IgD-negative memory B cell (primary cell): ENCODE results near the gene TCFL5. TPM values are rescaled to one million over a fixed set of nuclear protein-coding genes. Genes with fewer than 3 reads are reported as not detected.

Source experiments
- H3K27ac Mint-ChIP-seq, 3 donors: one replicate each; pipeline ENCODE4 v1.8.0; 2020 to 2022; ENCODE audit warnings: mild to moderate bottlenecking in 3 of 3, mixed read lengths in 3 of 3, moderate library complexity in 1 of 3
- H3K27me3 Mint-ChIP-seq: one replicate; pipeline ENCODE4 v1.8.0; 2021; ENCODE audit warnings: mixed read lengths
- H3K36me3 Mint-ChIP-seq: one replicate; pipeline ENCODE4 v1.8.0; 2020; ENCODE audit warnings: mild to moderate bottlenecking, mixed read lengths
- H3K4me1 Mint-ChIP-seq, 3 donors: one replicate each; pipeline ENCODE4 v1.8.0; 2020 to 2022; ENCODE audit warnings: mixed read lengths in 3 of 3, mild to moderate bottlenecking in 1 of 3
- H3K4me3 Mint-ChIP-seq, 4 donors: one replicate each; pipeline ENCODE4 v1.8.0; 2020 to 2022; ENCODE audit warnings: mild to moderate bottlenecking in 4 of 4, mixed read lengths in 4 of 4, moderate library complexity in 3 of 4
- H3K9me3 Mint-ChIP-seq, 3 donors: one replicate each; pipeline ENCODE4 v1.8.0; 2020 to 2021; ENCODE audit warnings: mixed read lengths in 3 of 3, mild to moderate bottlenecking in 1 of 3
- polyA plus RNA-seq: library from polyadenylated mRNA; unstranded; fragments of 300-500 nt; fragmentation: Illumina TruSeq; gene quantifications from one replicate; pipeline ENCODE4 v1.2.3, GENCODE V29; 2021

The TCFL5 gene
- polyA plus RNA-seq, 1 donor from 2014 or later, result 1.2 TPM

GRCh38 chr20:62888910-62889309, 27.3 kb upstream of the TCFL5 start:
- Mint-ChIP-seq H3K4me1 (peaks cover 0 to 4% (median 2%) of the 10 kb centered on the region in 3 donors), H3K9me3 (no peaks in the 10 kb centered on the region), H3K36me3 (no peaks in the 10 kb centered on the region), H3K27me3 (no peaks in the 10 kb centered on the region), H3K27ac (no peak overlapping the region), H3K4me3 (no peak overlapping the region)

DNA sequence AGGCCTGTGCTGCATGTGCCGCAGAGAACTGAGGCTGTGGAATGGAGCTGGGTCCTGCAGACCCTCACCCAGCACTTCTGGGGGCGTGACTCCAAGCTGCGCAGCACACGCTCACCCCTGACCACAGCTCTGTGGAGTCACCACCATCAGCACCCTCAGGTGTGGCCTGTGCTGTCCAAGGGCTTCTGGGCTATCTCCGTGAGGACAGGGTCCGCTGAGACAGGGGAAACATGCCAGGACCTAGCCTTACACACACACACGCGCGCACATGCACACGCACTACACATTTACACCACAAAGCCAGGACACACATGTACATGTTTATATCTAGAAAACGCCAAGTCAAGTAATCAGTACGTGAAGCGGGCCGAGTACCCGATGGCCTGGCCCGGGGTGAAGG, 26.8 kb upstream of the TCFL5 start:
- no peak overlapping the region for H3K27ac Mint-ChIP-seq
- H3K9me3 Mint-ChIP-seq, result no peaks in the 10 kb centered on the region
- no peaks in the 10 kb centered on the region for H3K36me3 Mint-ChIP-seq
- peaks cover 0 to 4% (median 2%) of the 10 kb centered on the region in 3 donors for H3K4me1 Mint-ChIP-seq
- no peak overlapping the region for H3K4me3 Mint-ChIP-seq
- H3K27me3 Mint-ChIP-seq, result no peaks in the 10 kb centered on the region

DNA sequence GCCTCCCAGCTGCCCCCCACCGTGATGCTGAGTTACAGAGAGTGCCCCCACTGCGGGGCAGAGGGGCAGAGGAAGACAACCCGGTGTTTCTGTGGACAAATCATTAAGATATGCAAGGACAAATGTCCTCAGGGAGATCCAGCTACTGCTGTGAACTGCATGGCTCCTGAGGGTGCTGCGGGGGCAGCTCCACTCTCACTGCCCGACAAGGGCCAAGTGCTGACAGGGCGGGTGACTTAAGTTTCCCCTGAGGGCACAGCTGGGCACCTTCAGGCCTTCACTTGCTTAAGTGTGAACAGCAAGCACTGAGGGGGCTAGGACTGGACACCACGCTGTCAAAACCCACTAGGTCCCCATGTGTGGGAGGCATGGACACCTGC, 26.2 kb upstream of the TCFL5 start:
- Mint-ChIP-seq H3K4me3 (no peak overlapping the region), H3K9me3 (no peaks in the 10 kb centered on the region), H3K36me3 (no peaks in the 10 kb centered on the region), H3K27ac (no peak overlapping the region), H3K27me3 (no peaks in the 10 kb centered on the region), H3K4me1 (peaks cover 0 to 4% (median 2%) of the 10 kb centered on the region in 3 donors)

- no peaks in the 10 kb centered on the region for H3K36me3 Mint-ChIP-seq
- peaks cover 0 to 4% (median 2%) of the 10 kb centered on the region in 3 donors for H3K4me1 Mint-ChIP-seq
- no peaks in the 10 kb centered on the region for H3K9me3 Mint-ChIP-seq
- H3K4me3 Mint-ChIP-seq, result no peak overlapping the region
- H3K27ac Mint-ChIP-seq, result peak overlapping the region; percentile 46 to 86 (median 61)
- H3K27me3 Mint-ChIP-seq, result no peaks in the 10 kb centered on the region
Measured at GRCh38 chr20:62887152-62887859, 25.7 kb upstream of the TCFL5 start.

- no peaks in the 10 kb centered on the region for H3K9me3 Mint-ChIP-seq
- no peaks in the 10 kb centered on the region for H3K27me3 Mint-ChIP-seq
- peak overlapping the region; percentile 46 to 86 (median 61) for H3K27ac Mint-ChIP-seq
- peak overlapping the region in 1 of 4 donors; percentile 29 for H3K4me3 Mint-ChIP-seq
- peaks cover 0 to 4% (median 2%) of the 10 kb centered on the region in 3 donors for H3K4me1 Mint-ChIP-seq
- no peaks in the 10 kb centered on the region for H3K36me3 Mint-ChIP-seq
Measured at GRCh38 chr20:62886709-62887058, 25.1 kb upstream of the TCFL5 start.

- no peaks in the 10 kb centered on the region for H3K27me3 Mint-ChIP-seq
- H3K4me3 Mint-ChIP-seq, result no peak overlapping the region
- H3K27ac Mint-ChIP-seq, result peak overlapping the region; percentile 46 to 86 (median 61)
- no peaks in the 10 kb centered on the region for H3K9me3 Mint-ChIP-seq
- H3K4me1 Mint-ChIP-seq, result peaks cover 0 to 4% (median 2%) of the 10 kb centered on the region in 3 donors
- no peaks in the 10 kb centered on the region for H3K36me3 Mint-ChIP-seq
Measured at GRCh38 chr20:62885896-62886708, 24.5 kb upstream of the TCFL5 start.

DNA sequence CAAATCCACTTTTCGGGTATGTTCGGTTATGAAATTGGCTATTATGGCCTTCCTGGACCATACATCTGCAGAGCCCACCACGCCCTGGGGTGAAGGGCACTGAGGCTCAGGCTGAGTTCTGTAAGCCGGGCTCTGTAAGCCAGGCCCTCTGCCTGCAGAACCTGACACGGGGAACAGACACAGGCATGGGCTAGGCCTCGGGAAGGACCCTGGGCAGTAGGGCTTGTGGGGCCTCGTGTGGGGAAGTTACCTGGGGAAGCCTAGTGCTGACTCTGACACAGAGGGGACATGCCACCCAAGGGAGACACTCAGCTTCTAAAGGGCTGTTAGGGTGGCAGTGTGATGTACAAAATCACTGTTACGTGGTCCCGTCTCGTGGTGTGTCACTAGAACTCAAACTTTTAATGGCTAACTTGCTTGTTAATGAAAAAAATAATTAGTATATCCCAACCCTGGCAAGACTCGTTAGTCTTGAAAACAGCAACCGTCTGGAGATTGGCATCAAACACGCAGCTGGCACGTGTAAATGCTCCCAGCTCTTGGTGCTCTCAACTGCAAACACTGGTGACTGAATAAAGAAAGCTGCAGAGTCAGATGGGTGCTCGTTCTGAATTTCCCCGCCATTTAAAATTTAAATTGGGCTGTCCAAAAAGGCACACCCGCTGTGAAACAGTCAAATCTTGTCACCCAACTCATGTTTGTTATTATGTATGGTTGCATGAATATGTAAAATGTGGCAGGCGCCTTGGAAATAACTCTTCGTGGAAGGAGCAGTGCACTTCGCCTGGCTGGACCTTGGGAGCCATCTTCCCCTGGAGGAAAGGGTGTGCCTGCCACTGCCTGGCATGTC, 23.6 kb upstream of the TCFL5 start:
- H3K4me3 Mint-ChIP-seq, result no peak overlapping the region
- H3K27ac Mint-ChIP-seq, result peak overlapping the region in 1 of 3 donors; percentile 73
- H3K9me3 Mint-ChIP-seq, result no peaks in the 10 kb centered on the region
- peaks cover 0 to 4% (median 2%) of the 10 kb centered on the region in 3 donors for H3K4me1 Mint-ChIP-seq
- no peaks in the 10 kb centered on the region for H3K36me3 Mint-ChIP-seq
- H3K27me3 Mint-ChIP-seq, result no peaks in the 10 kb centered on the region

DNA sequence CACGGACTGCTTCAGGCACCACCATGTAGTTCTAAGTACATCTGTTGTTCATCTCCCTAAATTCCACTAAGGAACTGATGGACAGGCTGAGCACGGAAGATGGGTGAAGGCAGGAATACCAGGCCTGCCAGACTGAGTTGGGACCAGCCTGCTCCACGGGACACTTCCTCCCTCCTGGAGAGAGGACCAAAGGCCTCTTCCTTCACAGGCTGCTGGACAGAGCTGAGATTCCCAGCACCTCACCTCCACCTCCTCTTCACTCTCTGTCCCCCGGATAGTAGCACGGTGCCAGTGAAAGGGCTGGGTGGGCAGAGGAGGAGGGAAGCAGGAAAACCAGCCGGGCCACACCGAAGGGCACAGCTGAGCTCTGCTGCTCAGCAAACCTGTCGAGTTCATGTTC, 22.9 kb upstream of the TCFL5 start:
- no peaks in the 10 kb centered on the region for H3K27me3 Mint-ChIP-seq
- no peaks in the 10 kb centered on the region for H3K36me3 Mint-ChIP-seq
- H3K4me3 Mint-ChIP-seq, result no peak overlapping the region
- H3K9me3 Mint-ChIP-seq, result no peaks in the 10 kb centered on the region
- H3K27ac Mint-ChIP-seq, result no peak overlapping the region
- H3K4me1 Mint-ChIP-seq, result peaks cover 0 to 4% (median 2%) of the 10 kb centered on the region in 3 donors

DNA sequence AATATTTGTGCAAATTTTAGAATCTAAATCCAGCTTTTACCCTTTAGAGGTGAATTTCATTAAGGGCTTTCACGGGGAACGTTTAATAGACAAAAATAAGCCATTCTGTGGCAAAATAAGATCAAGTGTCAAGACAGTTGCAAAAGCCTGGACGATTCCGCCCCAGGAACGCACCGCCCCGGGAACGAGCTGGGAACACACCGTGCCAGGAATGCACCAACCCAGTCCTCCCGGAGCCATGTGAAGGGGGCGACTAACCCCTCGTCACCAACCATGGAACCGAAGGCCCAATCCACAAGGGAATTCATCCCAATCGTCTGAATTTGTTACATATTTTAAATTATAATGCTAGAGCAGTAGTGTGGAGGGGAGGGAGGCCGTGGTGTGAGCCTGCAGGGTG, 20.8 kb upstream of the TCFL5 start:
- peaks cover 0 to 4% (median 2%) of the 10 kb centered on the region in 3 donors for H3K4me1 Mint-ChIP-seq
- no peak overlapping the region for H3K4me3 Mint-ChIP-seq
- H3K27ac Mint-ChIP-seq, result no peak overlapping the region
- H3K9me3 Mint-ChIP-seq, result no peaks in the 10 kb centered on the region
- peaks cover 1% of the 10 kb centered on the region for H3K36me3 Mint-ChIP-seq
- H3K27me3 Mint-ChIP-seq, result no peaks in the 10 kb centered on the region

DNA sequence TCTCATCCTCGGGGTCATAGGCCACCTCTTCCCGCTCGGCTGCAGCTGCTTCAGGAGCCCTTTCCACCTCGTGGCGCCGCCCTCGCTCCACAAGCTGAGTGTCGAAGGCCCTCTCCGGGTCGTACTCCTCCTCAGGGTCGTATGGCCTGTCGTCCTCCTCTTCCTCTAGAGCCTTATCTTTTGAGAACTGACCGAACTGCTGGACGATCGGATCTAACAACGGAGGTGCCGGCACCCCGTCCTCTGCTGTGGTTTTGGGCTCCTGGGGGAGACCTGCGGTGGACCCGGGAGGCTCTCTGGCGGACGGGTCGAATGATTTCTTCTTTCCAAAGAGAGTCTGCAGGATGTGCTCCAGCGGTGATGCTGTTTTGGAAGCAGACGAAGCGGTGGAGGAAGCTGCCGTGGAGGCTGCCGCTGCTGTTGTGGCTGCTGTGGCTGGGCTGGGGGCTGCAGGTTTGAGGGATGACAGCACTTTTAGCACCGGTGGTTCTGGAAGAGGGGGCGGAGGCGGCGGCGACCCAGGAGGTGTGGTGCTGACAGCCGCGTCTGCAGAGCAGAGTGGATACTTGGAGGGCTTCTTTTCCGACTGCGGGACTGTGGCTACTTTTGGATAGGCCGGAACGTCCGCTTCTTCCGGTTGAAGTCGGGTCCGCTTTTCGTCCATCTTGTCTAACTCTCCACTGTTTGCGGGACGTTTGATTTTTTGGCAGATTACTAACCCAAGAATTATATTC, 20.2 kb upstream of the TCFL5 start:
- H3K27ac Mint-ChIP-seq, result peak overlapping the region in 1 of 3 donors; percentile 7
- no peaks in the 10 kb centered on the region for H3K27me3 Mint-ChIP-seq
- no peak overlapping the region for H3K4me3 Mint-ChIP-seq
- peaks cover 0 to 4% (median 2%) of the 10 kb centered on the region in 3 donors for H3K4me1 Mint-ChIP-seq
- H3K9me3 Mint-ChIP-seq, result no peaks in the 10 kb centered on the region
- peaks cover 1% of the 10 kb centered on the region for H3K36me3 Mint-ChIP-seq

DNA sequence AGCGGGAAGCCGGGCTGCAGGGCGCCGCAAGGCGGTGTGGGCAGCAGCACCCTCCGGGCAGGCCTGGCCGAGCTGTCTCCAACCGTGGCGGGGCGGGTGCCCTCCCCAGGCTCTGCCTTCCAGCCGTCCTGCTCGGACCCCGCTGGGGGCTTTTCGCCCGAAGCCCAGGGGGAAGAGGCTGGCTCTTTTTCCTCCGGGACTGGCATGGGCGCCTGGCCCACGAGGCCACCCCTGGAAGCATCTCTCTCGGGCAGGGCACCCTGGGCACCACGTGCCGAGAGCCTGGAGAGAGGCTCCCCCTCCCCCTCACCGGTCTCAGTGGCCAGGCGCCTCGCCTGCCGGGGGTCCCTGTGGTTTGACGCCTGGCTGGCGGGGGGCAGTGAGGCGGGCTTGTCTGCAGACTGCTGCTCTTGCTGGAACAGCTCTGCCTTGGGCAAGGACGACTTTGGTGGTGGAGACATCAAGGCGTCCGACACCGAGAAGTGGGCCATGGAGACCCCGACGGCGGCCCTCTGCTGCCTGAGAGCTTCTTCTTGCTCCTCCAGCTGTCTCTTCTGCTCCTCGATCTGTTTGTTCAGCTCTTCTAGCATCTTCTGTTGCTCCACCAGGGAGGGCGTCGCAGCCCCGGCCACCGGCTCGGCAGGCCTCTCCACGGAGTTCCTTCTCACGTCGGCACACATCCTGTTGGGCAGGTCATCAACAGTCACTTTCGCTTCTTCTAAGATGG, 19.5 kb upstream of the TCFL5 start:
- H3K27me3 Mint-ChIP-seq, result no peaks in the 10 kb centered on the region
- H3K4me3 Mint-ChIP-seq, result no peak overlapping the region
- H3K4me1 Mint-ChIP-seq, result peaks cover 0 to 2% (median under 1%) of the 10 kb centered on the region in 3 donors
- H3K9me3 Mint-ChIP-seq, result no peaks in the 10 kb centered on the region
- peak overlapping the region in 1 of 3 donors; percentile 7 for H3K27ac Mint-ChIP-seq
- H3K36me3 Mint-ChIP-seq, result peaks cover 1% of the 10 kb centered on the region

- Mint-ChIP-seq H3K4me1 (peaks cover 0 to 2% (median 2%) of the 10 kb centered on the region in 3 donors), H3K9me3 (no peaks in the 10 kb centered on the region), H3K27me3 (no peaks in the 10 kb centered on the region), H3K27ac (no peak overlapping the region), H3K4me3 (peak overlapping the region in 1 of 4 donors; percentile 27), H3K36me3 (peaks cover 1% of the 10 kb centered on the region)
Measured at GRCh38 chr20:62880147-62880934, 18.7 kb upstream of the TCFL5 start.
